Esophagus squamous epithelium (tissue), 4 donors: Measurements from ENCODE around the gene JOSD1.

Experiments
- POLR2A ChIP-seq, 4 donors: fragments of 450-650 bp; IDR thresholded peaks; one replicate each; pipeline ENCODE4 v1.6.1; 2017; ENCODE audit warnings: antibody characterized with exemption in 4 of 4, mild to moderate bottlenecking in 4 of 4, moderate library complexity in 3 of 4
- TF ChIP-seq, protein P1 (sequence below), 6 experiments: fragments of 450-650 bp in 4 of 6; fragments of 200-600 bp in 2 of 6; sonication (generic) in 2 of 6; IDR thresholded peaks; one replicate each; pipeline ENCODE4 v1.5.1; 2016 to 2019; ENCODE audit warnings: antibody characterized with exemption in 6 of 6, mild to moderate bottlenecking in 4 of 6, moderate library complexity in 4 of 6

DNA sequence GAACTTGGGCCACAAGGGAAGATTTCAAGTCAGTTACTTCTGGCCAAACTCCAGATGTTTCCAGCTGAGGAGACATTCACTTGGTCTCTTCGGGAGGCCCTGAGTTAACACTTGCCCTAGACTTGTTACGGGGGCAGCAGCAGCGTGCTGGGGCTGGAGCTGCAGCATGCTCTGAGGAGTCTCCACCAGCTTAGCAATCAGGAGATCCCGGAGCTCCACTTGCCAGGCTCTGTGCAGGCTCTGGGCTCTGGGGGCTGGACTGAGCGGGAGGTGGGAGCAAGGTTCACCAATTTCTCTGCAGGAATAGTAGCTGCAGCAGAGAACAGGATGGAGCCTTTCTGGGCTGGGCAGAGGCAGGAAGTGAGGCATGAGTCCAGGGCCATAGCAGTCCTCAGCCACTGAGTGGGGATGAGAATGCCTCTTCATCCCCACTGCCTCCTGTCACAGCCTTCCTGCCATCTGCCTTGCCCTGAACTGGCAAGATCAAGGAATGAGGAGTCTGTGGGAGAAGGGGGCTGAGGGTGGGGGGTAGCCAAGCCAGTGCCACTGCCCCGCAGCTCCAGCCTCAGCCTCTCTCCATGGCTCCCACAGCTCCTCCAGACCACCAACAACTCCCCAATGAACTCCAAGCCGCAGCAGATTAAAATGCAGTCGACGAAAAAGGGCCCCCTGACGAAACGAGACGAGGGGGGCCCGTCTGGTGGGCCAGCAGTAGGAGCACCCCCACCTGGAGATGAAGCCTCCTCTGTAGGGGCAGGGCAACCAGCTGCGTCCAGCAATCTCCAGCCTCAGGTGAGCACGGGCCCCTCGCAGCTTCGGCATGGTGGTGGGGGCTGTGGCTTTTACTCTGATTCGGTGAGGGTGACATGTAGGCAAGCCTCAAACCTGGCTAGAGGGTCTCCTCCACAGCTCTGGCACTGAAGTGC, 28.4 kb upstream of the JOSD1 start:
- TF ChIP-seq, protein P1, sequence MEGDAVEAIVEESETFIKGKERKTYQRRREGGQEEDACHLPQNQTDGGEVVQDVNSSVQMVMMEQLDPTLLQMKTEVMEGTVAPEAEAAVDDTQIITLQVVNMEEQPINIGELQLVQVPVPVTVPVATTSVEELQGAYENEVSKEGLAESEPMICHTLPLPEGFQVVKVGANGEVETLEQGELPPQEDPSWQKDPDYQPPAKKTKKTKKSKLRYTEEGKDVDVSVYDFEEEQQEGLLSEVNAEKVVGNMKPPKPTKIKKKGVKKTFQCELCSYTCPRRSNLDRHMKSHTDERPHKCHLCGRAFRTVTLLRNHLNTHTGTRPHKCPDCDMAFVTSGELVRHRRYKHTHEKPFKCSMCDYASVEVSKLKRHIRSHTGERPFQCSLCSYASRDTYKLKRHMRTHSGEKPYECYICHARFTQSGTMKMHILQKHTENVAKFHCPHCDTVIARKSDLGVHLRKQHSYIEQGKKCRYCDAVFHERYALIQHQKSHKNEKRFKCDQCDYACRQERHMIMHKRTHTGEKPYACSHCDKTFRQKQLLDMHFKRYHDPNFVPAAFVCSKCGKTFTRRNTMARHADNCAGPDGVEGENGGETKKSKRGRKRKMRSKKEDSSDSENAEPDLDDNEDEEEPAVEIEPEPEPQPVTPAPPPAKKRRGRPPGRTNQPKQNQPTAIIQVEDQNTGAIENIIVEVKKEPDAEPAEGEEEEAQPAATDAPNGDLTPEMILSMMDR (IDR thresholded peaks at IDR 0.05) = no peak
- no peak for TF ChIP-seq POLR2A (IDR thresholded peaks at IDR 0.05)
